Measurements from ENCODE around the gene OR1F1.

- TF ChIP-seq CTCF (conservative IDR thresholded peaks at IDR 0.05; ENCODE audit: low read depth, low read length) (no peak), EZH2 (IDR thresholded peaks at IDR 0.05; ENCODE audit: borderline replicate concordance, low read depth, low read length, poor library complexity, severe bottlenecking) (no peak)
Measured at GRCh38 chr16:3138342-3138741, 49.7 kb upstream of the OR1F1 start.

All from A673 (cell line).